ENCODE results near the gene GRB7. TPM values are rescaled to one million over a fixed set of nuclear protein-coding genes. Genes with fewer than 3 reads are reported as not detected.
"Not testable (repeated sequence)": the region's sequence is repeated elsewhere in the genome, so short reads cannot be mapped to it uniquely, and the experiment has no call there.

The GRB7 gene
- total and polyA plus RNA-seq, 2 experiments from 2014 or later, result 1.8 to 6.6 TPM

- Histone ChIP-seq H3K4me3 (no peak overlapping the region), H3K27ac (no peak overlapping the region), H3K27me3 (no peaks in the 10 kb centered on the region), H3K36me3 (no peaks in the 10 kb centered on the region), H3K4me1 (ENCODE audit: low read depth) (peaks cover 29% of the 10 kb centered on the region), H3K9me3 (ENCODE audit: low read depth) (no peaks in the 10 kb centered on the region)
- TF ChIP-seq CTCF (IDR thresholded peaks at IDR 0.05; ENCODE audit: low read depth, low read length), result no peak
- no peak for DNase-seq (ENCODE audit: low read depth in 1 of 2, low spot score in 1 of 2)
Measured at GRCh38 chr17:39696731-39697130, 41.0 kb upstream of the GRB7 start.

GRCh38 chr17:39697961-39698360 is 39.8 kb upstream of the GRB7 start:
- no peaks in the 10 kb centered on the region for H3K9me3 ChIP-seq (ENCODE audit: low read depth)
- no peak for TF ChIP-seq CTCF (IDR thresholded peaks at IDR 0.05; ENCODE audit: low read depth, low read length)
- no peak overlapping the region for H3K4me3 ChIP-seq
- H3K27me3 ChIP-seq, result no peaks in the 10 kb centered on the region
- no peaks in the 10 kb centered on the region for H3K36me3 ChIP-seq
- no peak overlapping the region for H3K27ac ChIP-seq
- DNase-seq (ENCODE audit: low read depth in 1 of 2, low spot score in 1 of 2), result no peak
- H3K4me1 ChIP-seq (ENCODE audit: low read depth), result peaks cover 41% of the 10 kb centered on the region

GRCh38 chr17:39699157-39699817 is 38.5 kb upstream of the GRB7 start:
- not testable (repeated sequence) for H3K36me3 ChIP-seq; H3K27me3 ChIP-seq; DNase-seq (ENCODE audit: low read depth in 1 of 2, low spot score in 1 of 2); H3K9me3 ChIP-seq (ENCODE audit: low read depth)
- Histone ChIP-seq H3K27ac (peak overlapping the region; percentile 93), H3K4me1 (ENCODE audit: low read depth) (peaks cover 54% of the 10 kb centered on the region), H3K4me3 (peak overlapping the region; percentile 66)

GRCh38 chr17:39699818-39700147 is 38.0 kb upstream of the GRB7 start, which contains the start of gene ERBB2:
Gene ERBB2, plus strand, starts transcription at chr17:39700064. Its CDS starts 175 bp downstream, at chr17:39700239.
- Histone ChIP-seq H3K27ac (peak within 1 kb of the TSS; percentile 93), H3K27me3 (no peaks in the 10 kb centered on the region), H3K36me3 (no peaks in the 10 kb centered on the region), H3K4me1 (ENCODE audit: low read depth) (peaks cover 55% of the 10 kb centered on the region), H3K4me3 (peak within 1 kb of the TSS; percentile 66), H3K9me3 (ENCODE audit: low read depth) (no peaks in the 10 kb centered on the region)
- no peak for TF ChIP-seq CTCF (IDR thresholded peaks at IDR 0.05; ENCODE audit: low read depth, low read length)
- peak; percentile 82 to 87 for DNase-seq (ENCODE audit: low read depth in 1 of 2, low spot score in 1 of 2)

- TF ChIP-seq CTCF (IDR thresholded peaks at IDR 0.05; ENCODE audit: low read depth, low read length), result no peak
- H3K27ac ChIP-seq, result peak overlapping the region; percentile 93
- H3K9me3 ChIP-seq (ENCODE audit: low read depth), result no peaks in the 10 kb centered on the region
- H3K36me3 ChIP-seq, result no peaks in the 10 kb centered on the region
- DNase-seq (ENCODE audit: low read depth in 1 of 2, low spot score in 1 of 2), result peak; percentile 32 to 71
- H3K27me3 ChIP-seq, result no peaks in the 10 kb centered on the region
- peak overlapping the region; percentile 66 for H3K4me3 ChIP-seq
- peaks cover 55% of the 10 kb centered on the region for H3K4me1 ChIP-seq (ENCODE audit: low read depth)
Measured at GRCh38 chr17:39700148-39700987, 37.4 kb upstream of the GRB7 start.

Data from cardiac muscle cell (in vitro differentiated cells and primary cell).